H4 (cell line): ENCODE results near the gene EMP3. TPM values are rescaled to one million over a fixed set of nuclear protein-coding genes. Genes with fewer than 3 reads are reported as not detected.

Experiments used
- DNase-seq: peaks from one replicate; pipeline ENCODE4 v3.0.0-alpha.2; 2015; ENCODE audit warnings: low spot score
- total RNA-seq: library from RNA; depleted of rRNA; stranded (reverse); fragments of >200 nt; shearing (Covaris generic); gene quantifications from 2 replicates; pipeline ENCODE4 v1.2.3, GENCODE V29; 2014; rRNA removed

The EMP3 gene
- total RNA-seq, 1 experiment from 2014 or later = 150 TPM

- no peak for DNase-seq
Observed at GRCh38 chr19:48378194-48378570, 52.8 kb downstream of the EMP3 start.

- no peak for DNase-seq
Observed at GRCh38 chr19:48379058-48379457, 53.7 kb downstream of the EMP3 start.

Other genes with a start within 250 kb of the EMP3 start
- gene PLA2G4C, start 214.7 kb upstream of the EMP3 start, total RNA-seq = 2.8 and 3.0 TPM in 2 replicates
- 58.5 and 65.5 TPM in 2 replicates for gene LIG1, start 155.2 kb upstream of the EMP3 start, total RNA-seq
- 0.54 and 0.84 TPM in 2 replicates for gene ZSWIM9, start 154.9 kb upstream of the EMP3 start, total RNA-seq
- 9.6 and 18.6 TPM in 2 replicates for gene CARD8, start 69.6 kb upstream of the EMP3 start, total RNA-seq
- gene ZNF114, start 55.5 kb upstream of the EMP3 start, total RNA-seq = 0.06 TPM in 1 of 2 replicates, not detected in the other
- gene TMEM143, start 38.4 kb downstream of the EMP3 start, total RNA-seq = 3.3 and 3.6 TPM in 2 replicates
- 0.35 TPM in 1 of 2 replicates, not detected in the other for gene SYNGR4, start 38.8 kb downstream of the EMP3 start, total RNA-seq
- gene KDELR1, start 66.0 kb downstream of the EMP3 start, total RNA-seq = 127 and 219 TPM in 2 replicates
- not detected in 2 replicates for gene GRIN2D, start 68.1 kb downstream of the EMP3 start, total RNA-seq
- 54.8 and 65.5 TPM in 2 replicates for gene GRWD1, start 120.4 kb downstream of the EMP3 start, total RNA-seq
- 0.23 and 0.41 TPM in 2 replicates for gene KCNJ14, start 130.0 kb downstream of the EMP3 start, total RNA-seq
- gene CYTH2, start 143.8 kb downstream of the EMP3 start, total RNA-seq = 44.1 and 47.8 TPM in 2 replicates
- gene LMTK3, start 186.3 kb downstream of the EMP3 start, total RNA-seq = 0.43 TPM in 1 of 2 replicates, not detected in the other
- 0.23 TPM in 1 of 2 replicates, not detected in the other for gene SULT2B1, start 226.6 kb downstream of the EMP3 start, total RNA-seq